HFF-Myc (cell line): ENCODE results near the gene MRPL12.

Source experiments
- DNase-seq: peaks from one replicate; pipeline ENCODE4 v3.0.0-alpha.2; 2011; ENCODE audit warnings: low read depth; ENCODE audit errors: extremely low read depth
- H3K4me3 ChIP-seq: replicated peaks from 2 replicates; pipeline ENCODE4 v1.5.1; 2011; ENCODE audit warnings: low read depth, mild to moderate bottlenecking, control low read depth, low read length
- TF ChIP-seq, protein P1 (sequence below): IDR thresholded peaks from 2 replicates; pipeline ENCODE4 v1.5.1; 2012; ENCODE audit warnings: mild to moderate bottlenecking, low read depth, low read length, control low read depth; ENCODE audit errors: missing control alignments

MRPL12 gene

GRCh38 chr17:81662002-81662401 is 41.2 kb upstream of the MRPL12 start:
- DNase-seq = no peak
- no peak overlapping the region for H3K4me3 ChIP-seq
- TF ChIP-seq, protein P1, sequence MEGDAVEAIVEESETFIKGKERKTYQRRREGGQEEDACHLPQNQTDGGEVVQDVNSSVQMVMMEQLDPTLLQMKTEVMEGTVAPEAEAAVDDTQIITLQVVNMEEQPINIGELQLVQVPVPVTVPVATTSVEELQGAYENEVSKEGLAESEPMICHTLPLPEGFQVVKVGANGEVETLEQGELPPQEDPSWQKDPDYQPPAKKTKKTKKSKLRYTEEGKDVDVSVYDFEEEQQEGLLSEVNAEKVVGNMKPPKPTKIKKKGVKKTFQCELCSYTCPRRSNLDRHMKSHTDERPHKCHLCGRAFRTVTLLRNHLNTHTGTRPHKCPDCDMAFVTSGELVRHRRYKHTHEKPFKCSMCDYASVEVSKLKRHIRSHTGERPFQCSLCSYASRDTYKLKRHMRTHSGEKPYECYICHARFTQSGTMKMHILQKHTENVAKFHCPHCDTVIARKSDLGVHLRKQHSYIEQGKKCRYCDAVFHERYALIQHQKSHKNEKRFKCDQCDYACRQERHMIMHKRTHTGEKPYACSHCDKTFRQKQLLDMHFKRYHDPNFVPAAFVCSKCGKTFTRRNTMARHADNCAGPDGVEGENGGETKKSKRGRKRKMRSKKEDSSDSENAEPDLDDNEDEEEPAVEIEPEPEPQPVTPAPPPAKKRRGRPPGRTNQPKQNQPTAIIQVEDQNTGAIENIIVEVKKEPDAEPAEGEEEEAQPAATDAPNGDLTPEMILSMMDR = no peak

GRCh38 chr17:81664051-81664470 is 39.1 kb upstream of the MRPL12 start:
- H3K4me3 ChIP-seq = no peak overlapping the region
- no peak for DNase-seq
- TF ChIP-seq, protein P1 = no peak

GRCh38 chr17:81665205-81666091 is 37.7 kb upstream of the MRPL12 start:
- DNase-seq = no peak
- TF ChIP-seq, protein P1 = no peak
- peak overlapping the region; percentile 97 for H3K4me3 ChIP-seq

- TF ChIP-seq, protein P1 = no peak
- peak overlapping the region; percentile 97 for H3K4me3 ChIP-seq
- DNase-seq = no peak
Observed at GRCh38 chr17:81666092-81666341, 37.1 kb upstream of the MRPL12 start.

DNA sequence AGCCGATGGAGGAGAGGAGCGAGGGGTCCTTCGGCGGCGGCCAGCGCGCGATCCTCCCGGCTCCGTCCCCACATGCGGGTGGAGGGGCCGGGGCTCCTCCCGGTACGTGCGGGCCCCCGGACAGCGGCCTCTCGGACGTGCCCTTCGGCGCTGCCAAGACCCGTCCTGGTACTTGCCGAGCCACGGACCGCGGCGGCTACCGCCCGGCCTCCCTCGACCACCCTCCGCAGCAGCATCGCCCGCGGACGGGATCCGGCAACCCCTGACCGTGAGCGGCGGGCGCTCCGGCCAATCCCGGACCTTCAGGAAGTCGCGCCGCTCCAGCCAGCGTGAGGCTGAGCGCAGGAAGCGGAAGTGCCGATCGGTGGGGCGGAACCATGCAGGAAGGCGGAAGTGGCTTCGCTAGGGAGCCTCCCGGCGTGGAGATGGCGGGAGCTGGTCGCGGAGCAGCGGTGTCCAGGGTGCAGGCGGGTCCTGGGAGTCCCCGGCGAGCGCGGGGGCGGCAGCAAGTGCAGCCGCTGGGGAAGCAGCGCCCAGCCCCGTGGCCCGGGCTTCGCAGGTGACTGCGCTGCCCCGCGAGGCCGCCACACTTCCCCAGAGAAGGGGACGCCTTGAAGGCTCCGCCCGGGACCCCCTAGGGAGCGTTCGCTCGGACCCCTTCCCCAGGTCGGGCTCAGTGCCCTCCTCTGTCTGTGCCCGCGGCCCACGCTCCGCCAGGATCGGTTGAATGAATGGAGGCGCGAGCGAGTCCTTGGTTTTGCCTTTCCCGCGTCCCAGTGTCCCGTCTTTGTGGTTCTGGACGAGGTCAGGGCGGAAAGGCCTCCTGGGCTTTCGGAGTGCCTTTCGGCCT is 36.6 kb upstream of the MRPL12 start, which contains the start of the genes CCDC137 and OXLD1:
CCDC137 (plus strand) TSS at position 396 of the 850 bp plus-strand sequence; CDS start at position 426, 30 bp downstream.
OXLD1 (minus strand) TSS at position 264 of the 850 bp plus-strand sequence; CDS start at position 236, 28 bp downstream.
- DNase-seq = peak; percentile 82
- peak within 1 kb of the TSS; percentile 97 for H3K4me3 ChIP-seq
- TF ChIP-seq, protein P1 = no peak

DNA sequence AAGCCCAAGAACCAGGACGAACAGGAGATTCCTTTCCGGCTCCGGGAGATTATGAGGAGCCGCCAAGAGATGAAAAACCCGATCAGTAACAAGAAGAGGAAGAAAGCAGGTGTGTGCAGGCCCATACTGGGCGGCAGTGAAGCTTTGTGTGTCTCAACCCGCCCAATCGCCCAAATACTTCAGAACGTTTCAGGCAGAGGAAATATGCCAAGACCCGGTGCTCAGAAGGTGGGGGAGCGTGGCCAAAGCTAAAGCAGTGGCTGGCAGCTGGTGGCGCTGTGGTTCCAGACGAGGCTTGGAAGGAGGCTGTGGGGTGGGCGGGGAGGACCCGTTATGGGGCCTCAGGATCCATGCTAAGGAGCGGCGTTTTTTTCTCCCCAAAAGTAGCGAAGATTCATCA is 35.4 kb upstream of the MRPL12 start:
- TF ChIP-seq, protein P1 = no peak
- no peak for DNase-seq
- peak overlapping the region; percentile 97 for H3K4me3 ChIP-seq
